K562 (cell line): ENCODE results near the gene DRGX. TPM values are rescaled to one million over a fixed set of nuclear protein-coding genes. Genes with fewer than 3 reads are reported as not detected.
A peak's percentile ranks its signal among the peaks of the same experiment; 100 is the strongest.

ENCODE experiments used
- AFF1 ChIP-seq, 2 experiments: fragments of 450-650 bp; IDR thresholded peaks; 2 replicates each; pipeline ENCODE4 v1.6.1; 2018; ENCODE audit warnings: mild to moderate bottlenecking in 2 of 2, low read depth in 1 of 2; ENCODE audit not compliant: partially characterized antibody in 2 of 2
- BCOR ChIP-seq: fragments of 450-650 bp; IDR thresholded peaks from 2 replicates; pipeline ENCODE4 v1.6.1; 2016
- CTBP1 ChIP-seq: fragments of 450-650 bp; IDR thresholded peaks from 2 replicates; pipeline ENCODE4 v1.6.1; 2016; ENCODE audit warnings: borderline replicate concordance
- CTCFL ChIP-seq: IDR thresholded peaks from 2 replicates; pipeline ENCODE4 v1.6.1; 2011; ENCODE audit warnings: borderline replicate concordance, low read depth, mild to moderate bottlenecking, moderate library complexity, low read length; ENCODE audit not compliant: insufficient read depth, poor library complexity, severe bottlenecking
- CXXC5 ChIP-seq: fragments of 250-450 bp; sonication (Bioruptor Pico); IDR thresholded peaks from 2 replicates; pipeline ENCODE4 v1.8.0; 2022; ENCODE audit warnings: inconsistent platforms, mild to moderate bottlenecking, moderate library complexity
- EP400 ChIP-seq: fragments of 450-650 bp; IDR thresholded peaks from 2 replicates; pipeline ENCODE4 v1.6.1; 2017; ENCODE audit warnings: antibody characterized with exemption, mild to moderate bottlenecking, moderate library complexity
- FIP1L1 ChIP-seq: fragments of 200-400 bp; formaldehyde crosslinking; IDR thresholded peaks from 2 replicates; pipeline ENCODE4 v1.6.1; 2018; ENCODE audit warnings: mild to moderate bottlenecking, low read depth, low read length; ENCODE audit not compliant: poor library complexity, severe bottlenecking
- HMGXB4 ChIP-seq: sonication (generic); formaldehyde crosslinking; IDR thresholded peaks from 2 replicates; pipeline ENCODE4 v1.8.1; 2023; ENCODE audit warnings: mild to moderate bottlenecking, missing genetic modification reagents
- MAFG ChIP-seq: fragments of 450-650 bp; conservative IDR thresholded peaks from 2 replicates; pipeline ENCODE4 v1.6.1; 2016; ENCODE audit warnings: missing genetic modification characterization, missing compliant biosample characterization
- MIER1 ChIP-seq: fragments of 450-650 bp; IDR thresholded peaks from 2 replicates; pipeline ENCODE4 v1.6.1; 2016; ENCODE audit warnings: antibody characterized with exemption, mild to moderate bottlenecking, low read depth
- NUFIP1 ChIP-seq: fragments of 450-650 bp; IDR thresholded peaks from 2 replicates; pipeline ENCODE4 v1.6.1; 2018; ENCODE audit not compliant: partially characterized antibody
- YY1 ChIP-seq, 3 experiments: IDR thresholded peaks; 2 replicates each; pipeline ENCODE4 v1.6.1; 2011; ENCODE audit warnings: low read length in 2 of 3, mild to moderate bottlenecking in 2 of 3, moderate library complexity in 2 of 3, borderline replicate concordance in 1 of 3, control low read depth in 1 of 3, low read depth in 1 of 3; ENCODE audit not compliant: insufficient read depth in 3 of 3, insufficient replicate concordance in 2 of 3, control insufficient read depth in 1 of 3, insufficient read length in 1 of 3; ENCODE audit errors: extremely low read depth in 1 of 3
- ZMIZ1 ChIP-seq, 2 experiments: fragments of 150-350 bp in 1 of 2; IDR thresholded peaks; 2 replicates each; pipeline ENCODE4 v1.6.1; 2012 to 2016; ENCODE audit warnings: low read depth in 2 of 2, low read length in 2 of 2, mild to moderate bottlenecking in 1 of 2, moderate library complexity in 1 of 2
- ZNF717 ChIP-seq: fragments of 250-450 bp; sonication (Bioruptor Pico); IDR thresholded peaks from 2 replicates; pipeline ENCODE4 v1.5.0; 2021
- polyA plus RNA-seq, 8 experiments: library from polyadenylated mRNA; depleted of rRNA in 4 of 8; stranded (reverse) in 5 of 8; unstranded in 3 of 8; fragments of >200 nt; fragmentation: Nextera tagmentation in 2 of 8; fragmentation: Illumina TruSeq in 1 of 8; extraction: Ambion mirVana in 2 of 8; extraction: Trizol in 1 of 8; gene quantifications; 2 replicates each; pipeline versions ENCODE4 v1.2.1 to v1.2.3, GENCODE V29; 2011 to 2014; ENCODE audit warnings: inconsistent platforms in 1 of 8, missing spikeins in 1 of 8
- total RNA-seq, 7 experiments: library from RNA; depleted of rRNA in 6 of 7; stranded (reverse); fragments of >200 nt in 6 of 7; fragmentation: Illumina TruSeq in 2 of 7; extraction: Trizol in 2 of 7; gene quantifications; 2 replicates each; pipeline versions ENCODE4 v1.2.1 to v1.2.3, GENCODE V29; 2011 to 2021; ENCODE audit warnings: low replicate concordance in 1 of 7

The DRGX gene
- total and polyA plus RNA-seq, 9 of the 15 experiments (the other 6 are each of a cell fraction or from before 2014, with no cell fraction given): not detected

- TF ChIP-seq AFF1 (IDR thresholded peaks at IDR 0.05; ENCODE audit: low read depth in 1 of 2, partially characterized antibody in 2 of 2) (no peak), MIER1 (no peak), MAFG (tag) (no peak), BCOR (no peak), YY1 (IDR thresholded peaks at IDR 0.05; ENCODE audit: borderline replicate concordance in 1 of 3, control insufficient read depth in 1 of 3, extremely low read depth in 1 of 3, insufficient read depth in 3 of 3, insufficient read length in 1 of 3, insufficient replicate concordance in 2 of 3, low read depth in 1 of 3, low read length in 2 of 3) (peak in 1 of 3 experiments; percentile 19), ZNF717 (CRISPR knock-in tag) (no peak), FIP1L1 (no peak), CXXC5 (CRISPR knock-in tag) (no peak), CTBP1 (peak; percentile 57; the same call in 1 of the 2 replicates), HMGXB4 (no peak), ZMIZ1 (IDR thresholded peaks at IDR 0.05; ENCODE audit: low read depth in 2 of 2, low read length in 2 of 2) (peak in 1 of 2 experiments; percentile 74; a peak in 1 of 4 replicates), EP400 (no peak), NUFIP1 (no peak), CTCFL (peak; percentile 22)
These were observed 16.1 kb downstream of the DRGX start (continued) for GRCh38 chr10:49379596-49380410.
